HG02885 (cell line): ENCODE results near the gene TSPAN16.

ENCODE experiments used
- ATAC-seq: cut with Tn5 transposase; IDR thresholded peaks from one replicate; pipeline ENCODE4 v1.9.1; 2021; ENCODE audit warnings: mild to moderate bottlenecking; ENCODE audit not compliant: unreplicated experiment, poor library complexity

TSPAN16 gene

GRCh38 chr19:11295665-11296245 lies at the start of gene TSPAN16:
TSS of gene TSPAN16 (plus strand) at chr19:11296160. CDS start at chr19:11296298, 138 bp downstream.
- no peak for ATAC-seq

GRCh38 chr19:11246941-11247340 lies 49.0 kb upstream of the TSPAN16 start:
- no peak for ATAC-seq

- ATAC-seq = no peak
Observed at GRCh38 chr19:11247391-11247790, 48.6 kb upstream of the TSPAN16 start.

GRCh38 chr19:11247934-11248333 lies 48.0 kb upstream of the TSPAN16 start:
- ATAC-seq = no peak

GRCh38 chr19:11248852-11249251 lies 47.1 kb upstream of the TSPAN16 start:
- no peak for ATAC-seq

- no peak for ATAC-seq
Observed at GRCh38 chr19:11251217-11251616, 44.7 kb upstream of the TSPAN16 start.

GRCh38 chr19:11251650-11252314 lies 44.2 kb upstream of the TSPAN16 start:
- no peak for ATAC-seq

GRCh38 chr19:11252665-11253355 lies 43.1 kb upstream of the TSPAN16 start:
- ATAC-seq = no peak

GRCh38 chr19:11254666-11255065 lies 41.3 kb upstream of the TSPAN16 start:
- no peak for ATAC-seq

GRCh38 chr19:11256189-11256588 lies 39.8 kb upstream of the TSPAN16 start:
- no peak for ATAC-seq

GRCh38 chr19:11257846-11258380 lies 38.0 kb upstream of the TSPAN16 start:
- ATAC-seq = no peak

- ATAC-seq = no peak
Observed at GRCh38 chr19:11260996-11261395, 35.0 kb upstream of the TSPAN16 start.

- ATAC-seq = no peak
Observed at GRCh38 chr19:11261431-11261970, 34.5 kb upstream of the TSPAN16 start.

- ATAC-seq = peak; percentile 45
Observed at GRCh38 chr19:11261971-11262839, 33.8 kb upstream of the TSPAN16 start, which contains the start of gene DOCK6. TSS of gene DOCK6 (minus strand) at chr19:11262524. CDS start at chr19:11262440, 84 bp downstream.

- no peak for ATAC-seq
Observed at GRCh38 chr19:11263726-11264125, 32.2 kb upstream of the TSPAN16 start.

- no peak for ATAC-seq
Observed at GRCh38 chr19:11264452-11265176, 31.3 kb upstream of the TSPAN16 start.

- no peak for ATAC-seq
Observed at GRCh38 chr19:11265177-11265784, 30.7 kb upstream of the TSPAN16 start.

- ATAC-seq = no peak
Observed at GRCh38 chr19:11265785-11266236, 30.1 kb upstream of the TSPAN16 start.
